Suppressor macrophage treated with lipopolysaccharide for 1 hour (primary cell): Measurements from ENCODE around the gene PTPN14.

Experiments used
- DNase-seq, 3 donors: peaks; one replicate each; pipeline ENCODE4 v3.0.0-alpha.2; 2020 to 2022

Gene PTPN14

DNA sequence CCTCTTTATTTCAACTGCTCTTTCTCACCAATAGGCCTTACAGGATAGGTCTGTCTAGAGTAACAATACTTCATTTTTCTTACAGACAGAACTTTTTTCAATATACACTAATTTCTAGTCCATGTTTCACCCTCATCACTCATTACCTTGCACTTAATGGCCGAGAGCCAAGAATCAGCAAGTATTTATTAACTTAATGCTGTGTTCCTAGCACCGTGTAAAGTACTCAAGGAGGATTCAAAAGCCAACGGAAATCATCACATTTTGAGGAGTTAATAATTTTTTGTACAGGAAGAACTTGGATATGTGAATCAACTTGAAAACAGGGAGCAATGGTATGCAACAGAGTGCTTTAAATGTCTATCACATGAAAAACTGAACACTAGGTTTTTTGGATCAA lies 102.0 kb downstream of the PTPN14 start:
- no peak for DNase-seq

- DNase-seq = no peak
These were observed 102.9 kb downstream of the PTPN14 start for GRCh38 chr1:214448536-214448935.

DNA sequence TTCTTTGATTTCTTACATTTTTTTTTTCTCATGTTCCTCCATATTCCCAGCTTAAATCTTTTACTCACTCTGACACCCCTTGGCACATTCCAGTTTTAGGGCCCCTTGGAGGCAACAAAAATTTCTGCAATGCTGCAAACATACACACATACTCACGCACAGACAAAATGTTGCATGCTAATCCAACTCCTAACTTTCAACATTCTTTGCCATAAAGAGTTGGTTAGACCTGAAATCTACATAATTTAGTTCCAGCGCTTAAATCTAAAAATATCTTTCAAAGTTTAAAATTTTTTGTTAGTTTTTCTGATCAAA lies 103.9 kb downstream of the PTPN14 start:
- no peak for DNase-seq

- DNase-seq = no peak
These were observed 104.4 kb downstream of the PTPN14 start for GRCh38 chr1:214446772-214447556.

GRCh38 chr1:214445831-214446614 lies 105.4 kb downstream of the PTPN14 start:
- no peak for DNase-seq

DNA sequence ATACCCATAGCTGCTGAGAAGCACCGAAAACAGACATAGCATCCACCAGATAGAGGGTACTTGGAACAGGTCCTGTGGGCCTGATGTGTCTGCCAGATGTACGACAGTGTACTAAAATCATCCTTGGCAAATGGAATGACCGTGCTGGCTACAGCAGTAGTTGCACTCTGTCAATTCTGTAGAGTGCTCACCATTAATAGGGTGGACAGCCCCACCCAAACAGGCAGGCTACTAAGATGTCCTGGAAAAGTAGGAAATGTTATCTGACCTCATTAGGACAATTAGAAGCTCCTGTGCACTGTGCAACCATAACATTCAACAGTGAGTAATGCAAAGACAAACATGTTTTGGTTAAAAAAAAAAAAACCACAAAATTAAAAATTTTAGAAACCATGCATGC lies 106.2 kb downstream of the PTPN14 start:
- DNase-seq = no peak

DNA sequence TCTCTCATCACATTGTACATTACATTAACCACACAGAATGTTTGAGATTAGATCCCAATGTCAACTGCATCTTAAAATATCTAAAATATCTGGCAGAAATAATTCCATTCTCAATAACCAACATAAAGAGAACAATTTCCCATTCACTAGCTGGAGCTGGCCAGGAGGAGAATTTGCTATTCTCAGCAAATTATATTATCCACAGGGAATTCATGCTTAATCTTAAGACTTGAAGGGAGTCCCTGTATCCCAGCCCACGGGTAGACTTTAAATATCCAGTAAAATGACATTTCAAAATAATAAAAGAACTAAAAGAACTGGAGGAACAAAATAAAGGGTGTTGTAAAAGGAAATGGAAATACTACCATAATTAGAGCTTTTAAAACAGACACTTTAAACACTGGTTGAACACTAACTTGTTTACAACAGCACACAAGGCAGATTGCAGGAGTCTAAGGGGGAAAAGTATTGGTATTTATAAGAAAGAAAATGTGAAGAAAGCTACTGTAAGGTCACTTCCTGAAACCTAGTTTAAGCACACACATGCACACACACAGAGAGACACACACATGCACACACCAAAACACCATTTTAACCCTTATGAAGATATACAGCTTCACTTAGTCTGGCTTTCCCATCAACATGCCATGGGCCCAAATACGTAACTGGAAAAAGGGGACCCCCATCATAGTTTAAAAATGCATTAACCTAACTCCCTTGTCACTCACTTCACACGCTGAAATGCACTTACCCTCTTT lies 107.0 kb downstream of the PTPN14 start:
- DNase-seq = no peak

DNA sequence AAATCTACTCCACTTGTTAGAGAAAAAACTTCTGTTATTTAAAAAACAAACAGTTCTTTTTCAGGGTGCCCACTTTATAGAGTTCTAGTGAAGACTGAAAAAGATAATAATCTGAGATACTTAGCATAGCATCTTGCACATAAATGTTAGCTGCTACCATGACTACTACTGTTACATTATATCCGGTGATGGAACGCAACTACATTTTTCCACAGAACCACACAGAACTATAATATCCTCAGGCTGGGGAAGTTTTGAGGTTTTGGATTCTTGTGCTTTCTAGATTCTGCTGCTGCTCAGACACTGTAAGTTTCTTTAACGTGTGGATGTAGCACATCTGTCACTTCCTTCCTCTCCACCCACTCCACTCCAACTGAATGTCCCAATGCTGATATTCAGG lies 110.3 kb downstream of the PTPN14 start:
- DNase-seq = peak in 2 of 3 donors; percentile 1 to 17

DNA sequence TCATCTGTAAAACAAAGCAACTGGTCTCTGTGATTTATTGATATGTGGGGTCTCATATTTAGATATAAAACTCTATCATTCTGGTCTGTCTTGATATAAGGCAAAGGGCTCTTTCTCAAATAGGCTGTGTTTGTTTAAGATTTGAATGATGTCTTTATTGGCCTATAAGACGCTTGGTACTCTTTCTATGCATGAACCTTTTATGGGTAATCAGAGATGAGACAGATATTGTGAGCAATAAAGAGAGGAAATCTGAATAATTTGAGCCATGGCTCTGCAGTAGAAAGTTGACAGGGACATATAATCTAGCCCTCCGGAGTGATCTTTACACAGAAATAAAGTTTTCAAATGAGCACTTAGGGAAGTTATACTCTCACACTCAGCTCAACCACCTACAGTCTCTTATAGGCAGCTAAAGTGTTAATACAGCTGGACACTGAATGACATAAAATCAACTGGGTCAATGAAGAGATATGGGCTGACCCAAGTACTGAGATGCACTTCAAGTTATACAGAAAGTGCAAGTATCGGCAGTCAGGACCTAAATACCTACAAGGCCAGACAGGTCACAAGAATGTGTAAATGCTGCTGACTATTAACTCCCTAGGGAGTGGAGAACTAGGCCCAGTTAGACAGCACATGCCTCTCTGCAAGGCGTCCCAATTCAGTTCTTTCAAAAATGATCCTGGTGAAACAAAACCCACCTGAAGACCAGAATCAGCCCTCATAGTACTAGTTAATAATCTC lies 111.0 kb downstream of the PTPN14 start:
- DNase-seq = no peak

GRCh38 chr1:214439352-214440119 lies 111.9 kb downstream of the PTPN14 start:
- peak; percentile 14 to 21 (median 17) for DNase-seq

GRCh38 chr1:214438530-214438929 lies 112.9 kb downstream of the PTPN14 start:
- no peak for DNase-seq

- DNase-seq = no peak
These were observed 113.3 kb downstream of the PTPN14 start for GRCh38 chr1:214438075-214438474.

DNA sequence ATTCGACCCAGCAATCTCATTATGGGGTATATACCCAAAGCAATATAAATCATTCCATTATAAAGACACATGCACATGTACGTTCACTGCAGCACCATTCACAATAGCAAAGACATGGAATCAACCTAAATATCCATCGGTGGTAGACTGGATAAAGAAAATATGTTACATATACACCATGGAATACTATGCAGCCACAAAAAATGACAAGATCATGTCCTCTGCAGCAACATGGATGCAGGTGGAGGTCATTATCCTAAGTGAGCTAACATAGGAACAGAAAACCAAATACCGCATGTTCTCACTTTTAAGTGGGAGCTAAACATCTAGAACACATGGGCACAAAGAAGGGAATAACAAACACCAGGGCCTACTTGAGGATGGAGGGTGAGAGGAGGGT lies 115.5 kb downstream of the PTPN14 start:
- no peak for DNase-seq

DNA sequence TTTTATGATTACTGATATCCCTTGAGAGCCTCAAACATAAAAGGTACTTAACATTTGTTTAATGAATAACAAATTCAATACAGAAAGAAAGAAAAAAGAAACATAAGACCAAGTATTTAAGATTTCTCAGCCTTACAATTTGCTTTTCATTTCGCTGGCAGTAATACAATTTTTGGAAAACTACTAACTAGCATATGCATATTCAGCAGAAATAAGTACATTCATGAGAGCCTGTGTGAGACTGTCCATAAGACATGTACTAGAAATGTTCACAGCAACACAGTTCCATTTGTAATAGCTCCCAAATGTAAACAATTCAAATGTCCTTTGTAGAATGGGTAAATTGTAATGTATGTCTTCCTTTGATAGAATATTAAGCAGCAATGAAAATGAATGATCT lies 119.2 kb downstream of the PTPN14 start:
- no peak for DNase-seq

GRCh38 chr1:214429951-214430770 lies 121.2 kb downstream of the PTPN14 start:
- no peak for DNase-seq

GRCh38 chr1:214427871-214428277 lies 123.5 kb downstream of the PTPN14 start:
- DNase-seq = peak in 2 of 3 donors; percentile 2 to 20

DNA sequence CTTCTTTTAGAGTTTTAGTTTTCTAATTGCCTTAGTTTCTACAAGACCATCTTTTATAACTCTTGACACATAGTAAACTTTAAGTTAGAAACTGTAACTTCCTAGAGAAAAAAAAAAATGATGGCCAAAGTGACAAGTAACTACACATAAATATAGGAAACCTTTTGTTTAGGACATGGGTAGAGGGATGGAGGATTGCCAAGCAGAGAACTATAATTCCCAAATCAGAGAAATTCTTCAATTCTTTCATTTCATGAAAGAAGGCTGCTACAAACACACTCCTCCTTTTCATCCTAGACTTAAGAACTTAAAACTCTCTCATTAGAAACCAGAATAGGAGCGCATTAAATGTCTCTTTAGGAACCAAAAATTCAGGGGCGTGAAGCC lies 125.0 kb downstream of the PTPN14 start:
- DNase-seq = no peak

DNA sequence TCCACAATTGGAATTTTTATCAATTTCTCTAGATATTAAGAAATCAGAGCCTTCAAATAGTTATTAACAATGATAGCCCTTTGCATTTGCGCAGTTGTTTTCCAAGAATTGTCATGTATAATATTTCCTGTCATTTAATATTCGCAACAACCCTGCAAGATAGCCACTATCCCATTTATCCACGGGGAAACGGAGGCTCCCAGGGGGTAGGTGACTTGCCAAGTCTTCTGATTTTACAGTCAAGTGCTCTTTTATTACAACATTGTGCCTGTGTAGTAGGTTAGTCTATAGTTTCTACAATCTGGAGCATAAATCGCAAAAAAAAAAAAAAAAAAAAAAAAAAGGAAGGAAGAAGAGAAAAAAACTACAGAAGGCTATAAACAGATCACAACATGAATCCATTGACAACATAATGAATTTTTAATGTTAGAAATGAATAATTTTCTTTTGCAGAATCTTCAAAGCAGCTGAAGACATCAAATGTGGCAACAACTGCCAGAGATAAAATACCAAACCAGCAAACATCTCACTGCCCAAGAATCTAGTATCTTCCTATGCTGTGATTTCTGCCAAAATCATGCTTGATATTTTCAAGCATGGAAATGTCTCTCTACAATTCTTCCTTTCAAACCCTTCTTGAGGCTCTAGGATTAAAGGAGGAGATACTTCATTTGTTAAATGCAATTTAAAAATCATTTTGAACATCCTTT lies 125.5 kb downstream of the PTPN14 start:
- DNase-seq = no peak

DNA sequence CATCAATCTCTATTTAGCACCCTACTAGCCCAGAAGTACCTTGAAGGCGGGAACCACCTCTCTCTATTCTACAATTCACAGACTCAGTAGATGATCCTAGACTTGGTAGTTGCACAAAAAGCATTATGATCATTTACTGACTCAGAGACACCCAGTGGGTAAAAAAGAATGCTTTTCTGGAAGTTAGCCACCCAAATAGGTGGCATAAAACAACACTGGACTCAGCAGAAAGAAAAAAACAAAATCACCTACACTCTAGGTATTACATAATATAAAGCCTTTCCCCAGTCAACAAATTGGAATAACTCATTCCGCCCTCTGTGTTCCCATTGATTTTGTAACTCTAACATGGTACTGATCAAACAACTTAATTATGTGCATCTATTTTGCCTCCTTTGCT lies 126.3 kb downstream of the PTPN14 start:
- DNase-seq = no peak

GRCh38 chr1:214423045-214423444 lies 128.4 kb downstream of the PTPN14 start:
- DNase-seq = no peak
